SK-N-SH (cell line): ENCODE data around the gene SLC35G6. TPM values are rescaled to one million over a fixed set of nuclear protein-coding genes. Genes with fewer than 3 reads are reported as not detected.
A peak's percentile ranks its signal among the peaks of the same experiment; 100 is the strongest.

Source experiments
- CTCF ChIA-PET: fragments of 300-600, 350-600 bp; formaldehyde crosslinking; extraction: SDS; loops from one replicate; lab custom pipeline; 2021; lab: Yijun Ruan, JAX
- POLR2A ChIA-PET: fragments of 350-600 bp; sonication (Branson Sonifier 250); formaldehyde crosslinking; extraction: SDS; loops from one replicate; lab custom pipeline; 2020; ENCODE audit warnings: antibody characterized with exemption, inconsistent platforms; lab: Yijun Ruan, JAX
- DNase-seq: peaks from one replicate; pipeline ENCODE4 v3.0.0; 2012
- H2AFZ ChIP-seq: fragments of 200-600 bp; sonication (generic); 2 replicates; pipeline ENCODE4 v1.8.1; 2016; ENCODE audit warnings: antibody characterized with exemption, mild to moderate bottlenecking, low read depth
- H3F3A ChIP-seq: fragments of 200-600 bp; sonication (generic); replicated peaks from 2 replicates; pipeline ENCODE3; 2016; ENCODE audit warnings: antibody characterized with exemption, mild to moderate bottlenecking; ENCODE audit not compliant: insufficient read depth
- H3K27ac ChIP-seq, 2 experiments: fragments of 200-500 bp in 1 of 2; fragments of 200-600 bp in 1 of 2; sonication (Bioruptor generic) in 1 of 2; sonication (generic), shearing (Covaris generic) in 1 of 2; 2 replicates each; pipeline versions ENCODE4 v1.5.1 to v1.6.1; 2014 to 2016; ENCODE audit warnings: low read depth in 2 of 2, inconsistent platforms in 1 of 2, low read length in 1 of 2, mild to moderate bottlenecking in 1 of 2, mixed read lengths in 1 of 2
- H3K27me3 ChIP-seq: fragments of 200-600 bp; sonication (generic), shearing (Covaris generic); 2 replicates; pipeline ENCODE4 v1.6.1; 2016; ENCODE audit warnings: mixed run types; ENCODE audit not compliant: insufficient read depth
- H3K36me3 ChIP-seq, 2 experiments: fragments of 200-500 bp in 1 of 2; fragments of 200-600 bp in 1 of 2; sonication (Bioruptor generic) in 1 of 2; sonication (generic) in 1 of 2; replicated peaks in 1 of 2; 2 replicates each; pipeline versions ENCODE3 to v1.5.1; 2014 to 2016; ENCODE audit warnings: low read length in 1 of 2, mild to moderate bottlenecking in 1 of 2; ENCODE audit not compliant: insufficient read depth in 2 of 2, control insufficient read depth in 1 of 2
- H3K4me1 ChIP-seq, 2 experiments: fragments of 200-500 bp in 1 of 2; fragments of 200-600 bp in 1 of 2; sonication (Bioruptor generic) in 1 of 2; sonication (generic), shearing (Covaris generic) in 1 of 2; 2 replicates each; pipeline versions ENCODE4 v1.5.1 to v1.6.1; 2014 to 2016; ENCODE audit warnings: low read depth in 1 of 2, low read length in 1 of 2, mixed run types in 1 of 2; ENCODE audit not compliant: insufficient read depth in 2 of 2, control insufficient read depth in 1 of 2
- H3K4me2 ChIP-seq: fragments of 200-600 bp; sonication (generic), shearing (Covaris generic); 2 replicates; pipeline ENCODE4 v1.6.1; 2017; ENCODE audit warnings: mixed run types
- H3K4me3 ChIP-seq, 2 experiments: fragments of 200-500 bp in 1 of 2; fragments of 200-600 bp in 1 of 2; sonication (Bioruptor generic) in 1 of 2; sonication (generic), shearing (Covaris generic) in 1 of 2; 2 replicates each; pipeline versions ENCODE4 v1.5.1 to v1.8.1; 2014 to 2016; ENCODE audit warnings: low read depth in 2 of 2, inconsistent platforms in 1 of 2, low read length in 1 of 2, mild to moderate bottlenecking in 1 of 2, mixed read lengths in 1 of 2, moderate library complexity in 1 of 2
- H3K79me2 ChIP-seq: fragments of 200-600 bp; sonication (generic); 2 replicates; pipeline ENCODE4 v1.8.1; 2017; ENCODE audit warnings: mild to moderate bottlenecking; ENCODE audit not compliant: insufficient read depth
- H3K9ac ChIP-seq: fragments of 200-600 bp; sonication (generic); 2 replicates; pipeline ENCODE4 v1.6.1; 2017; ENCODE audit warnings: mixed run types
- H3K9me2 ChIP-seq: fragments of 200-600 bp; sonication (generic); 2 replicates; pipeline ENCODE4 v1.6.1; 2017; ENCODE audit warnings: mixed run types
- H3K9me3 ChIP-seq: fragments of 200-600 bp; sonication (generic); 2 replicates; pipeline ENCODE4 v1.6.1; 2017; ENCODE audit warnings: mixed run types, mild to moderate bottlenecking, moderate library complexity
- H4K20me1 ChIP-seq: fragments of 200-600 bp; sonication (generic); 2 replicates; pipeline ENCODE4 v1.6.1; 2017; ENCODE audit warnings: mild to moderate bottlenecking, mixed run types; ENCODE audit not compliant: insufficient read depth
- CHD2 ChIP-seq: fragments of 150-350 bp; IDR thresholded peaks from 2 replicates; pipeline ENCODE4 v1.6.1; 2018; ENCODE audit warnings: low read length; ENCODE audit not compliant: partially characterized antibody
- EP300 ChIP-seq, 2 experiments: IDR thresholded peaks; 2 replicates each; pipeline versions ENCODE4 v1.4.0 to v1.6.1; 2012; ENCODE audit warnings: borderline replicate concordance in 1 of 2, low read depth in 1 of 2, low read length in 1 of 2
- EZH2phosphoT487 ChIP-seq: fragments of 200-600 bp; sonication (generic); IDR thresholded peaks from 2 replicates; pipeline ENCODE4 v1.6.1; 2017; ENCODE audit warnings: low read depth, mixed run types, mild to moderate bottlenecking, antibody characterized with exemption, moderate library complexity, borderline replicate concordance
- FOSL2 ChIP-seq: IDR thresholded peaks from 2 replicates; pipeline ENCODE4 v1.4.0; 2012; ENCODE audit warnings: low read depth, mild to moderate bottlenecking, moderate library complexity, borderline replicate concordance
- GATA2 ChIP-seq: sonication (generic); formaldehyde crosslinking; IDR thresholded peaks from 2 replicates; pipeline ENCODE4 v1.5.0; 2020; ENCODE audit warnings: mild to moderate bottlenecking, missing genetic modification reagents
- IRF3 ChIP-seq: fragments of 150-350 bp; IDR thresholded peaks from 2 replicates; pipeline ENCODE4 v1.6.1; 2016; ENCODE audit warnings: mild to moderate bottlenecking, low read depth, low read length
- MAX ChIP-seq: IDR thresholded peaks from 2 replicates; pipeline ENCODE4 v1.4.0; 2012; ENCODE audit warnings: low read depth
- MXI1 ChIP-seq: IDR thresholded peaks from 2 replicates; pipeline ENCODE4 v1.6.1; 2012; ENCODE audit warnings: mild to moderate bottlenecking, low read depth, low read length, improper control_type of control experiment
- POLR2AphosphoS5 ChIP-seq: IDR thresholded peaks from 2 replicates; pipeline ENCODE4 v1.6.1; 2012; ENCODE audit warnings: low read depth, low read length
- RAD21 ChIP-seq: IDR thresholded peaks from 2 replicates; pipeline ENCODE4 v1.6.1; 2012; ENCODE audit warnings: mild to moderate bottlenecking, low read length
- RFX5 ChIP-seq: IDR thresholded peaks from 2 replicates; pipeline ENCODE4 v1.6.1; 2012; ENCODE audit warnings: mild to moderate bottlenecking, improper control_type of control experiment, low read length
- TAF1 ChIP-seq: IDR thresholded peaks from 2 replicates; pipeline ENCODE4 v1.6.1; 2012; ENCODE audit warnings: low read depth, mild to moderate bottlenecking, low read length, moderate library complexity, borderline replicate concordance
- USF2 ChIP-seq: fragments of 150-350 bp; IDR thresholded peaks from 2 replicates; pipeline ENCODE4 v1.6.1; 2017; ENCODE audit warnings: antibody characterized with exemption, low read length, low read depth, borderline replicate concordance
- YY1 ChIP-seq: IDR thresholded peaks from 2 replicates; pipeline ENCODE4 v1.4.0; 2012; ENCODE audit warnings: low read depth, mild to moderate bottlenecking
- WGBS: methylation state at CpG from one replicate; pipeline ENCODE4 v1.1.6; 2017; ENCODE audit warnings: low lambda C conversion rate; 5-methylcytosine and 5-hydroxymethylcytosine counted together
- polyA plus RNA-seq, 3 experiments: library from polyadenylated mRNA; depleted of rRNA; stranded (reverse); fragments of >200 nt; gene quantifications; 2 replicates each; pipeline ENCODE4 v1.2.3, GENCODE V29; 2012
- TF ChIP-seq, protein P1 (sequence below): fragments of 200-600 bp; sonication (generic); IDR thresholded peaks from 2 replicates; pipeline ENCODE4 v1.6.1; 2017; ENCODE audit warnings: antibody characterized with exemption, mild to moderate bottlenecking, moderate library complexity
- TF ChIP-seq, protein P2 (sequence below): IDR thresholded peaks from 2 replicates; pipeline ENCODE4 v1.4.0; 2012; ENCODE audit warnings: low read depth, borderline replicate concordance
- TF ChIP-seq, protein P3 (sequence below): IDR thresholded peaks from 2 replicates; pipeline ENCODE4 v1.6.1; 2012; ENCODE audit warnings: mild to moderate bottlenecking, low read depth, low read length, moderate library complexity
- TF ChIP-seq, protein P4 (sequence below): IDR thresholded peaks from 2 replicates; pipeline ENCODE4; 2012

Gene SLC35G6
- polyA plus RNA-seq, 1 of the 3 experiments (the other 2 are of a cell fraction) = not detected

- DNase-seq = peak; percentile 98
- Histone ChIP-seq H3K9me2 (no peaks in the 10 kb centered on the region), H3F3A (peaks cover 11% of the 10 kb centered on the region), H3K79me2 (peaks cover 80% of the 10 kb centered on the region), H3K27ac (peak within 1 kb of the TSS; percentile 99), H3K4me3 (peak within 1 kb of the TSS; percentile 85 to 100), H3K36me3 (peaks cover 0 to 3% of the 10 kb centered on the region in 2 experiments), H2AFZ (peak within 1 kb of the TSS; percentile 92), H3K4me1 (peaks cover 31 to 34% of the 10 kb centered on the region in 2 experiments), H3K27me3 (no peaks in the 10 kb centered on the region), H3K9ac (peak within 1 kb of the TSS; percentile 100), H3K4me2 (peak within 1 kb of the TSS; percentile 95), H4K20me1 (peaks cover 46% of the 10 kb centered on the region), H3K9me3 (no peaks in the 10 kb centered on the region)
- under 1% methylated on average over 48 of the region's 64 CpGs for WGBS
- ChIA-PET CTCF (interaction anchor here (0.8 to 4.4 kb wide), 5 partner anchors 30 to 307 kb away, joined by 3 to 22 read pairs (median 5); partner anchors contain the start of gene TMEM95), POLR2A (interaction anchor here (0.6 to 2.3 kb wide), 10 partner anchors 8 to 229 kb away, joined by 3 to 19 read pairs (median 4); partner anchors contain the start of genes FGF11, TP53 and WRAP53)
- TF ChIP-seq YY1 (peak; percentile 50), CHD2 (peak; percentile 51), FOSL2 (no peak), GATA2 (no peak), IRF3 (no peak), EZH2phosphoT487 (no peak), USF2 (0 out of 2 replicates have a peak, but pooled peaks have one; percentile 2), EP300 (IDR thresholded peaks at IDR 0.05; ENCODE audit: borderline replicate concordance in 1 of 2, low read depth in 1 of 2, low read length in 1 of 2) (peak in 1 of 2 experiments; percentile 2; a peak in 2 of 4 replicates), POLR2AphosphoS5 (peak; percentile 100), RFX5 (0 out of 2 replicates have a peak, but pooled peaks have one; percentile 42), MXI1 (no peak; the same call in 1 of the 2 replicates), TAF1 (peak; percentile 98), RAD21 (0 out of 2 replicates have a peak, but pooled peaks have one; percentile 13), MAX (peak; percentile 58; the same call in 1 of the 2 replicates)
- TF ChIP-seq, protein P1, sequence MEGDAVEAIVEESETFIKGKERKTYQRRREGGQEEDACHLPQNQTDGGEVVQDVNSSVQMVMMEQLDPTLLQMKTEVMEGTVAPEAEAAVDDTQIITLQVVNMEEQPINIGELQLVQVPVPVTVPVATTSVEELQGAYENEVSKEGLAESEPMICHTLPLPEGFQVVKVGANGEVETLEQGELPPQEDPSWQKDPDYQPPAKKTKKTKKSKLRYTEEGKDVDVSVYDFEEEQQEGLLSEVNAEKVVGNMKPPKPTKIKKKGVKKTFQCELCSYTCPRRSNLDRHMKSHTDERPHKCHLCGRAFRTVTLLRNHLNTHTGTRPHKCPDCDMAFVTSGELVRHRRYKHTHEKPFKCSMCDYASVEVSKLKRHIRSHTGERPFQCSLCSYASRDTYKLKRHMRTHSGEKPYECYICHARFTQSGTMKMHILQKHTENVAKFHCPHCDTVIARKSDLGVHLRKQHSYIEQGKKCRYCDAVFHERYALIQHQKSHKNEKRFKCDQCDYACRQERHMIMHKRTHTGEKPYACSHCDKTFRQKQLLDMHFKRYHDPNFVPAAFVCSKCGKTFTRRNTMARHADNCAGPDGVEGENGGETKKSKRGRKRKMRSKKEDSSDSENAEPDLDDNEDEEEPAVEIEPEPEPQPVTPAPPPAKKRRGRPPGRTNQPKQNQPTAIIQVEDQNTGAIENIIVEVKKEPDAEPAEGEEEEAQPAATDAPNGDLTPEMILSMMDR = no peak
- TF ChIP-seq, protein P2, sequence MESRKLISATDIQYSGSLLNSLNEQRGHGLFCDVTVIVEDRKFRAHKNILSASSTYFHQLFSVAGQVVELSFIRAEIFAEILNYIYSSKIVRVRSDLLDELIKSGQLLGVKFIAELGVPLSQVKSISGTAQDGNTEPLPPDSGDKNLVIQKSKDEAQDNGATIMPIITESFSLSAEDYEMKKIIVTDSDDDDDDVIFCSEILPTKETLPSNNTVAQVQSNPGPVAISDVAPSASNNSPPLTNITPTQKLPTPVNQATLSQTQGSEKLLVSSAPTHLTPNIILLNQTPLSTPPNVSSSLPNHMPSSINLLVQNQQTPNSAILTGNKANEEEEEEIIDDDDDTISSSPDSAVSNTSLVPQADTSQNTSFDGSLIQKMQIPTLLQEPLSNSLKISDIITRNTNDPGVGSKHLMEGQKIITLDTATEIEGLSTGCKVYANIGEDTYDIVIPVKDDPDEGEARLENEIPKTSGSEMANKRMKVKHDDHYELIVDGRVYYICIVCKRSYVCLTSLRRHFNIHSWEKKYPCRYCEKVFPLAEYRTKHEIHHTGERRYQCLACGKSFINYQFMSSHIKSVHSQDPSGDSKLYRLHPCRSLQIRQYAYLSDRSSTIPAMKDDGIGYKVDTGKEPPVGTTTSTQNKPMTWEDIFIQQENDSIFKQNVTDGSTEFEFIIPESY = no peak
- TF ChIP-seq, protein P3, sequence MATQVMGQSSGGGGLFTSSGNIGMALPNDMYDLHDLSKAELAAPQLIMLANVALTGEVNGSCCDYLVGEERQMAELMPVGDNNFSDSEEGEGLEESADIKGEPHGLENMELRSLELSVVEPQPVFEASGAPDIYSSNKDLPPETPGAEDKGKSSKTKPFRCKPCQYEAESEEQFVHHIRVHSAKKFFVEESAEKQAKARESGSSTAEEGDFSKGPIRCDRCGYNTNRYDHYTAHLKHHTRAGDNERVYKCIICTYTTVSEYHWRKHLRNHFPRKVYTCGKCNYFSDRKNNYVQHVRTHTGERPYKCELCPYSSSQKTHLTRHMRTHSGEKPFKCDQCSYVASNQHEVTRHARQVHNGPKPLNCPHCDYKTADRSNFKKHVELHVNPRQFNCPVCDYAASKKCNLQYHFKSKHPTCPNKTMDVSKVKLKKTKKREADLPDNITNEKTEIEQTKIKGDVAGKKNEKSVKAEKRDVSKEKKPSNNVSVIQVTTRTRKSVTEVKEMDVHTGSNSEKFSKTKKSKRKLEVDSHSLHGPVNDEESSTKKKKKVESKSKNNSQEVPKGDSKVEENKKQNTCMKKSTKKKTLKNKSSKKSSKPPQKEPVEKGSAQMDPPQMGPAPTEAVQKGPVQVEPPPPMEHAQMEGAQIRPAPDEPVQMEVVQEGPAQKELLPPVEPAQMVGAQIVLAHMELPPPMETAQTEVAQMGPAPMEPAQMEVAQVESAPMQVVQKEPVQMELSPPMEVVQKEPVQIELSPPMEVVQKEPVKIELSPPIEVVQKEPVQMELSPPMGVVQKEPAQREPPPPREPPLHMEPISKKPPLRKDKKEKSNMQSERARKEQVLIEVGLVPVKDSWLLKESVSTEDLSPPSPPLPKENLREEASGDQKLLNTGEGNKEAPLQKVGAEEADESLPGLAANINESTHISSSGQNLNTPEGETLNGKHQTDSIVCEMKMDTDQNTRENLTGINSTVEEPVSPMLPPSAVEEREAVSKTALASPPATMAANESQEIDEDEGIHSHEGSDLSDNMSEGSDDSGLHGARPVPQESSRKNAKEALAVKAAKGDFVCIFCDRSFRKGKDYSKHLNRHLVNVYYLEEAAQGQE = peak; percentile 84
- TF ChIP-seq, protein P4, sequence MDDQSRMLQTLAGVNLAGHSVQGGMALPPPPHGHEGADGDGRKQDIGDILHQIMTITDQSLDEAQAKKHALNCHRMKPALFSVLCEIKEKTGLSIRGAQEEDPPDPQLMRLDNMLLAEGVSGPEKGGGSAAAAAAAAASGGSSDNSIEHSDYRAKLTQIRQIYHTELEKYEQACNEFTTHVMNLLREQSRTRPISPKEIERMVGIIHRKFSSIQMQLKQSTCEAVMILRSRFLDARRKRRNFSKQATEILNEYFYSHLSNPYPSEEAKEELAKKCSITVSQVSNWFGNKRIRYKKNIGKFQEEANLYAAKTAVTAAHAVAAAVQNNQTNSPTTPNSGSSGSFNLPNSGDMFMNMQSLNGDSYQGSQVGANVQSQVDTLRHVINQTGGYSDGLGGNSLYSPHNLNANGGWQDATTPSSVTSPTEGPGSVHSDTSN = 0 out of 2 replicates have a peak, but pooled peaks have one; percentile 26
Measured at GRCh38 chr17:7484067-7484918, 3.0 kb downstream of the SLC35G6 start, which contains the start of gene POLR2A. POLR2A (plus strand) TSS chr17:7484366.
